ENCODE results near the gene WDR77. TPM values are rescaled to one million over a fixed set of nuclear protein-coding genes. Genes with fewer than 3 reads are reported as not detected.

Gene WDR77
- total and polyA plus RNA-seq, 8 donors, result 18.9 to 58.4 (median 48.4) TPM

DNA sequence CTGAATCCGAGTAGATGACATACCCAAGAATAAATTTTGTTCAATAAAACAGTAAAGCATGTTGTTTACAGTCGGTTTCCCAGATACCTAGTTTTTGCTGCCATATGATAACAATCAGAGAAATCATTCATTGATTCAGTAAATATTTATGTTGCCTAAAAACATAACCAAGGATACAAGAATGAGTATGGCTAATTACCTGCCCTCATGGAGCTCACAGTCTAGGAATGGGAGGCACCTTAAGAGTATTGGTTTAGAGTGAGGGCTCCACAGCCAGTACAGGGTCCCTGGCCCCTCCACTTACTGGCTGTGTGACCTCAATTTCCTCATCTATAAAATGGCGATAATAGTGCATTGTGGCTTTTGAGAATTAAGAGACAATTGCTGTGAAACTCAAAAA is 1.1 kb upstream of the WDR77 start:
- peaks cover 0 to 38% of the 10 kb centered on the region in 2 donors for H3K36me3 ChIP-seq
- TF ChIP-seq, protein P1, sequence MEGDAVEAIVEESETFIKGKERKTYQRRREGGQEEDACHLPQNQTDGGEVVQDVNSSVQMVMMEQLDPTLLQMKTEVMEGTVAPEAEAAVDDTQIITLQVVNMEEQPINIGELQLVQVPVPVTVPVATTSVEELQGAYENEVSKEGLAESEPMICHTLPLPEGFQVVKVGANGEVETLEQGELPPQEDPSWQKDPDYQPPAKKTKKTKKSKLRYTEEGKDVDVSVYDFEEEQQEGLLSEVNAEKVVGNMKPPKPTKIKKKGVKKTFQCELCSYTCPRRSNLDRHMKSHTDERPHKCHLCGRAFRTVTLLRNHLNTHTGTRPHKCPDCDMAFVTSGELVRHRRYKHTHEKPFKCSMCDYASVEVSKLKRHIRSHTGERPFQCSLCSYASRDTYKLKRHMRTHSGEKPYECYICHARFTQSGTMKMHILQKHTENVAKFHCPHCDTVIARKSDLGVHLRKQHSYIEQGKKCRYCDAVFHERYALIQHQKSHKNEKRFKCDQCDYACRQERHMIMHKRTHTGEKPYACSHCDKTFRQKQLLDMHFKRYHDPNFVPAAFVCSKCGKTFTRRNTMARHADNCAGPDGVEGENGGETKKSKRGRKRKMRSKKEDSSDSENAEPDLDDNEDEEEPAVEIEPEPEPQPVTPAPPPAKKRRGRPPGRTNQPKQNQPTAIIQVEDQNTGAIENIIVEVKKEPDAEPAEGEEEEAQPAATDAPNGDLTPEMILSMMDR (IDR thresholded peaks at IDR 0.05), result no peak
- DNase-seq (no peak), ATAC-seq (no peak)
- intact Hi-C loops (cut with DNase I), result no loop called here
- peaks cover 5 to 64% of the 10 kb centered on the region in 2 donors for H3K4me1 ChIP-seq
- no peaks in the 10 kb centered on the region for H3K9me3 ChIP-seq
- H3K4me3 ChIP-seq, result peak overlapping the region; percentile 90 to 93
- no peaks in the 10 kb centered on the region for H3K27me3 ChIP-seq
- H3K27ac ChIP-seq, result peak overlapping the region in 1 of 2 donors; percentile 86

DNA sequence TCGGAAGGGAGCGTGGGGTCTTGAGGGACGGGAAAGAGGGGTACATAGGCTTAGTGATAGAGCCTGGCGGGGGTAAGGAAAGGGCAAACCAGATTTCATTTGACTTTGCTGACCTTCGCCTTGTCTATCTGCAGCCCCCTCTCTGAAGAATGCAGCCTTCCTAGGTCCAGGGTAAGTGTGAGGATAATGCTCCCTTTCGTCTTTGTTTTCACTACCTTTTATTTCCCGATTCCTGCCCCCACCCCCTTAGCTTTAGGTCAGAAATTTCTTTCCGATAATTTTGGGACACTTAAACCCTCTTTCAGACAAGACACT is 604 bp upstream of the WDR77 start:
- TF ChIP-seq, protein P1 (IDR thresholded peaks at IDR 0.05), result no peak
- H3K4me1 ChIP-seq, result peaks cover 5 to 59% of the 10 kb centered on the region in 2 donors
- peak overlapping the region; percentile 90 to 93 for H3K4me3 ChIP-seq
- no peaks in the 10 kb centered on the region for H3K9me3 ChIP-seq
- ATAC-seq (no peak), DNase-seq (no peak)
- H3K36me3 ChIP-seq, result peaks cover 0 to 38% of the 10 kb centered on the region in 2 donors
- intact Hi-C loops (cut with DNase I), result no loop called here
- H3K27me3 ChIP-seq, result no peaks in the 10 kb centered on the region
- H3K27ac ChIP-seq, result peak overlapping the region; percentile 78 to 86

DNA sequence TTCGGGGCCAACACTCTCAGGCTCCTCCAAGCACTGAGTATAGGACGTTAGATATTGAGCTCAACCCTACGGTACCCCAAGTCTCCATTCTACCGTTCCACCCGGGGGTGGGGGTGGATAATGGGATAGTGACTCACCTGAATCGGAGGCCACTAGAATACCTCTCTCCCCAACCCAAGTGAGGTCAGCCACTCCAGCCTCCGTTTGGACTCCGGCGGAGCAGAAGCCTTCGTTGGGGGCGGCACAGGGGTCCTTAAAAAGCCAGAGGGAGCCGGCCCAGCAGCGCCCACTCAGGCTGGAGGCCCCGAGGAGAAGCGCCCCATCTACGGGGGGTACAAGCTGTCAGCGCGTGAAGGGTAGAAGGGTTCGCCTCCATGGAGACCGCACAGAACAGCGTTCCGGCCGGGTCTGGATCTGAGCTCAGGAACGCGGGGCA is 556 bp downstream of the WDR77 start:
- ATAC-seq (peak; percentile 42), DNase-seq (peak in 1 of 4 donors; percentile 37)
- Histone ChIP-seq H3K4me3 (peak overlapping the region; percentile 90 to 93), H3K27me3 (no peaks in the 10 kb centered on the region), H3K9me3 (no peaks in the 10 kb centered on the region), H3K27ac (peak overlapping the region in 1 of 2 donors; percentile 86), H3K36me3 (peaks cover 0 to 38% of the 10 kb centered on the region in 2 donors), H3K4me1 (peaks cover 5 to 59% of the 10 kb centered on the region in 2 donors)
- intact Hi-C loops (cut with DNase I), result no loop called here
- TF ChIP-seq, protein P1 (IDR thresholded peaks at IDR 0.05), result no peak

DNA sequence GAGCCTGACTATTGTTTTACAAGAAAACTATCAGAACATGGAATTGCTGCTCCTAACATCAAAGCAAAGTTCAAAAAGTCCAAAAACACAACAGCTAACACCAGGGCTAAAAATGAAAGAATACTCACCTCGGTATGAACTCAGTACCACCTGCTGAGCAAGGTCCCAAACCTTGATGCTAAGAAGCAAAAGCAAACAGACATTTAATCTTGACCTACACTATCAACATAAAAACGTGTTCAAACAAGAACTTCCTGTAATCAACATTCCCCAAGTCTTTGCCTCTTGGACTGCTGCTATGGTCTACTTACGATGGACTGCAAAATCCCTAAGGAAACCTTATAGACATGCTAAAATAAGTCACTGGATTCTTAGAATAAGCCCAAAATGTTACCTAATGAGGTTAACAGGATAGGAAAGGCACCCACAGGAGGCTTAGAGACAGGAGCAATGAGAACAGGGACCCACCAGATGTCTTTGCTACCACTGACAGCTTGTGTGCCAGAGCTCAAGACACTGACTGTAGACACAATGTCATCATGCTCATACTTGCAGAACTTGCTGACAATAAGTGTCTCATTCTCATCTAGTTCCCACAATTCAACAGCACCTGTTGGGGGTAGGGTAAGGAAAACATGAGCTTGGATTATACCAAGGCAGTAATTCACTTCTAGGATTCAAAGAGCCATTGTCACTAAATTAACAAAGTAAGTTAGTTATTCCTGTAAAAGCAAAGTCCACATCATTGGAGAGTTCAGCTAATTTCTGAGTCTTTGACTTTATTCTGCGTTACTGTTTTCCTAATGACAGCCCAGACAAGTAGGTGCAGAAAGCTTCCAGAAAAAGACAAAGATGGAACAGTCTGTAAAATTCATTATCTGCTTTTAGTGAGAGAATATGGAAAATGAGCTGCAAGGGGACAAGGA is 1.8 kb downstream of the WDR77 start:
- Histone ChIP-seq H3K4me3 (peak overlapping the region in 1 of 2 donors; percentile 90), H3K27ac (peak overlapping the region in 1 of 2 donors; percentile 86), H3K4me1 (peaks cover 5 to 47% of the 10 kb centered on the region in 2 donors), H3K27me3 (no peaks in the 10 kb centered on the region), H3K9me3 (no peaks in the 10 kb centered on the region), H3K36me3 (peaks cover 0 to 48% of the 10 kb centered on the region in 2 donors)
- DNase-seq (no peak), ATAC-seq (peak; percentile 5)
- TF ChIP-seq, protein P1 (IDR thresholded peaks at IDR 0.05), result no peak
- intact Hi-C loops (cut with DNase I), result no loop called here

DNA sequence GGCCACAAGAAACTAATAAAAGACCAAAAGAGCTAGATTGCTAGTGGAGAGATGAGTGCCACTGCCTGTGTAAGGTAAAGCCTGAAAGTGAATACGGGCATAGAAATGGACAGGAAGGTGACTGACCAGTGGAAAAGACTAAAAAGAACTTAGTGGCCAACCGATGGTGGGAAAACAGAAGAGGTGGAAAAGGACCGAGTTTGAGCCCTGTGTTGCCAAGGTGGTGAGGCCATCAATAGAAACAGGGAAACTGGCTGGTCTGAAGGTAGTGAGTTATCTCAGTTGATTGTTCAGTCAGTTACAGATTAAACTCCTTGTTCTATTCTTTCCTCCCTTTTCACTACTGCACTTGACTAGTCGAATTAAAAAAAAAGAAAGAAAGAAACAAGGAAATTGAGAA is 2.5 kb downstream of the WDR77 start:
- TF ChIP-seq, protein P1 (IDR thresholded peaks at IDR 0.05), result no peak
- H3K4me1 ChIP-seq, result peaks cover 5 to 40% of the 10 kb centered on the region in 2 donors
- DNase-seq (no peak), ATAC-seq (no peak)
- H3K27me3 ChIP-seq, result no peaks in the 10 kb centered on the region
- no peaks in the 10 kb centered on the region for H3K9me3 ChIP-seq
- intact Hi-C loops (cut with DNase I), result no loop called here
- H3K27ac ChIP-seq, result no peak overlapping the region
- no peak overlapping the region for H3K4me3 ChIP-seq
- H3K36me3 ChIP-seq, result peaks cover 0 to 51% of the 10 kb centered on the region in 2 donors
